Mesothelial cell of epicardium (in vitro differentiated cells): Measurements from ENCODE around the gene PMAIP1. TPM values are rescaled to one million over a fixed set of nuclear protein-coding genes. Genes with fewer than 3 reads are reported as not detected.

Experiments used
- DNase-seq, 2 experiments: peaks; one replicate each; pipeline ENCODE4 v3.0.0; 2021; ENCODE audit warnings: low spot score in 2 of 2; ENCODE audit not compliant: unreplicated experiment in 2 of 2
- H3K27ac Mint-ChIP-seq: 2 replicates; pipeline ENCODE4 v1.8.0; 2021; ENCODE audit warnings: mixed read lengths
- H3K27me3 Mint-ChIP-seq: 2 replicates; pipeline ENCODE4 v1.8.0; 2021; ENCODE audit warnings: low read depth, mixed read lengths
- H3K36me3 Mint-ChIP-seq: 2 replicates; pipeline ENCODE4 v1.8.0; 2021; ENCODE audit warnings: mixed read lengths
- H3K4me1 Mint-ChIP-seq: 2 replicates; pipeline ENCODE4 v1.8.0; 2021; ENCODE audit warnings: mixed read lengths
- H3K4me3 Mint-ChIP-seq: 2 replicates; pipeline ENCODE4 v1.8.0; 2021; ENCODE audit warnings: mild to moderate bottlenecking, moderate library complexity, mixed read lengths
- H3K9me3 Mint-ChIP-seq: 2 replicates; pipeline ENCODE4 v1.8.0; 2021; ENCODE audit warnings: mixed read lengths
- total RNA-seq: library from RNA; stranded (reverse); gene quantifications from 3 replicates; pipeline ENCODE4 v1.2.1, GENCODE V29; 2021
- TF ChIP-seq, protein P1 (sequence below): fragments of 200-600 bp; sonication (generic); IDR thresholded peaks from one replicate; pipeline ENCODE4 v1.5.0; 2021; ENCODE audit warnings: antibody characterized with exemption; ENCODE audit not compliant: unreplicated experiment

PMAIP1 gene
- total RNA-seq, 1 donor from 2014 or later: 10.9 TPM

DNA sequence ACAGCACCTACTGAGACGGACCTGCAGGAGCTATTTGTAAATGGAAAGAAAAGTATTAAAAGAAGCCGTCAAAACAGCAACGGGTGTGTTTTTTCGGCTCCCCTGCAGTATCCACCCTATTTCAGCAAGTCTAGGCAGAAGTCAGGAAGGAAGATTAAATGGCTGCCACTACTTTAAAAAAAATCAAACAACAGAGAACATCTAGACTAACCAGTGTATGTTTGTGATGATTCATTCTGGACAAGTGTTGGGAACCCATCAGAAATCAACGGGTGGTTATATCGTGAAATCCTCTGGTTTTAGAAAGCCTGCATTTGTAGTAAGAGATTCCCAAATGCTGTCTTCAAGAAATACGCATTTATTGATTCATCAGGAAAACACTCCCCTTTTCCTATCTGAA is 9.0 kb downstream of the PMAIP1 start:
- peaks cover 14% of the 10 kb centered on the region for H3K4me1 Mint-ChIP-seq
- TF ChIP-seq, protein P1, sequence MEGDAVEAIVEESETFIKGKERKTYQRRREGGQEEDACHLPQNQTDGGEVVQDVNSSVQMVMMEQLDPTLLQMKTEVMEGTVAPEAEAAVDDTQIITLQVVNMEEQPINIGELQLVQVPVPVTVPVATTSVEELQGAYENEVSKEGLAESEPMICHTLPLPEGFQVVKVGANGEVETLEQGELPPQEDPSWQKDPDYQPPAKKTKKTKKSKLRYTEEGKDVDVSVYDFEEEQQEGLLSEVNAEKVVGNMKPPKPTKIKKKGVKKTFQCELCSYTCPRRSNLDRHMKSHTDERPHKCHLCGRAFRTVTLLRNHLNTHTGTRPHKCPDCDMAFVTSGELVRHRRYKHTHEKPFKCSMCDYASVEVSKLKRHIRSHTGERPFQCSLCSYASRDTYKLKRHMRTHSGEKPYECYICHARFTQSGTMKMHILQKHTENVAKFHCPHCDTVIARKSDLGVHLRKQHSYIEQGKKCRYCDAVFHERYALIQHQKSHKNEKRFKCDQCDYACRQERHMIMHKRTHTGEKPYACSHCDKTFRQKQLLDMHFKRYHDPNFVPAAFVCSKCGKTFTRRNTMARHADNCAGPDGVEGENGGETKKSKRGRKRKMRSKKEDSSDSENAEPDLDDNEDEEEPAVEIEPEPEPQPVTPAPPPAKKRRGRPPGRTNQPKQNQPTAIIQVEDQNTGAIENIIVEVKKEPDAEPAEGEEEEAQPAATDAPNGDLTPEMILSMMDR: no peak
- no peaks in the 10 kb centered on the region for H3K36me3 Mint-ChIP-seq
- peaks cover 3% of the 10 kb centered on the region for H3K9me3 Mint-ChIP-seq
- DNase-seq: no peak
- H3K4me3 Mint-ChIP-seq: no peak overlapping the region
- H3K27ac Mint-ChIP-seq: no peak overlapping the region
- H3K27me3 Mint-ChIP-seq: peaks cover 39% of the 10 kb centered on the region

DNA sequence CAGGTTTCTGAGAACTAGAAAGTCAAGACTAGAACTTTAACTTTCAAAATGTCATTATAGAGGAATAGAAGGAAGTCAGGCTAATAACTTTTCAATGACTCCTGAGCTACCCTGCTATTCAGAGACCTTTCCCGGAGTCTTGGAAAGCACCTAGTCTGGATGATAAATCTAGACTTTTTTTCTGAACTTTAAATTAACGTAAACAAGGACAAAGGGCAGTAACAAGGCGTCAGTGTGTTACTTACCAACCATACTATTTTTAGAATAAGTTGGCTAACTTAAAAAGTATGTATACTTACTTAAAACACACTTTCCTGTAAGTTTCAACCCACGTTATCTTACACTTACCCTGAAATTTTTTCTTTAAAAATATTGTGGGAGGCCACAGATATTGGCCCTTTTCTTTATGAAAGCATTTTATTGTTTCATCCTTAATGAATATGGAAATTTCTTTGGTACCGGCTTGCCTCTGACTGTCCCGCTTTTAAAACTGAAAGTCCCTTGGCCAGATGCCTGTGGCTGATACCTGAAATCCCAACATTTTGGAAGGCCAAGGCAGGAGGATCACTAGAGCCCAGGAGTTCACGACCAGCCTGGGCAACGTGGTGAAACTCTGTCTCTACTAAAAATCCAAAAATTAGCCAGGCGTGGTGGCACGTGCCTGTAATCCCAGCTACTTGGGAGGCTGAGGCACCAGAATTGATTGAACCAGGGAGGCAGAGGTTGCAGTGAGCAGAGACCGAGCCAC is 9.7 kb downstream of the PMAIP1 start:
- Mint-ChIP-seq H3K36me3 (no peaks in the 10 kb centered on the region), H3K4me1 (peaks cover 14% of the 10 kb centered on the region), H3K4me3 (no peak overlapping the region), H3K9me3 (peaks cover 3% of the 10 kb centered on the region), H3K27ac (no peak overlapping the region), H3K27me3 (peaks cover 45% of the 10 kb centered on the region)
- TF ChIP-seq, protein P1: no peak
- no peak for DNase-seq

DNA sequence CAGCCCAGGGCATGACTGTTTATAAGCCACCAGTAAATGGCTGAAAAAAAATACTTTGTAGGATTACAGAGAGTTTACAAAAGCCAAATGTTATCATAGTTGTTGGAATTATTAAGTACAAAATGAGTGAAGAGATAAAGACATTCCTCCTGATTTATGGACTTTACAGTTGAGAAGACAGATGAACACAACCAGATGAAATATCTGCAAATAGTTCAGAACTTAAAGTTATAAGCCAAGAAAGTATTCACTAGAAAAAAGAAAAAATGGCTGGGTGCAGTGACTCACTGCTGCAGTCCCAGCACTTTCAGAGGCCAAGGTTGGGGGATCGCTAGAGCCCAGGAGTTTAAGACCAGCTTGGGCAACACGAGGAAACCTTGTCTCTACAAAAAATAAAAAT is 11.2 kb downstream of the PMAIP1 start:
- Mint-ChIP-seq H3K27me3 (peaks cover 34% of the 10 kb centered on the region), H3K4me1 (peaks cover 14% of the 10 kb centered on the region), H3K4me3 (no peak overlapping the region), H3K36me3 (no peaks in the 10 kb centered on the region), H3K9me3 (peaks cover 3% of the 10 kb centered on the region), H3K27ac (no peak overlapping the region)
- TF ChIP-seq, protein P1: no peak
- DNase-seq: no peak

DNA sequence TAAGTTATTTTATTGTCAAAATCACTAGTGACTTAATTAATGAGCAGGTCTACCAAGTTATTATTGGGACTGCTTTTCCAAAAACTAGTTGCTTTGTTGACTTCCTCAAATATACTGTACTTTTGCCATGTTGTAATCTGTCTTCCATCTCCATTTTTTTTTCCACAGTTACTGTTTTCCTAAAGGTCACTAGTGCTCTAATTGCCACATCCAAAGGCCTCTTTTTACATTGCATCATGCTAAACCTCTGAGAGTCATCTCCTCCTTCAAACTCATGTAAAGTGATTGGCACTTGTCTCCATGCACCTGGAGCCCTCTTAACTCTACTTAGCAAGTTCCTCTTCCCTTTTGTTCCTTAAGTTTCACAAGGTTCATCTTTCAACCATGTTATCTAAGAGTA is 11.8 kb downstream of the PMAIP1 start:
- Mint-ChIP-seq H3K36me3 (no peaks in the 10 kb centered on the region), H3K27me3 (peaks cover 29% of the 10 kb centered on the region), H3K4me1 (peaks cover 14% of the 10 kb centered on the region), H3K4me3 (no peak overlapping the region), H3K27ac (no peak overlapping the region), H3K9me3 (peaks cover 3% of the 10 kb centered on the region)
- TF ChIP-seq, protein P1: no peak
- no peak for DNase-seq

DNA sequence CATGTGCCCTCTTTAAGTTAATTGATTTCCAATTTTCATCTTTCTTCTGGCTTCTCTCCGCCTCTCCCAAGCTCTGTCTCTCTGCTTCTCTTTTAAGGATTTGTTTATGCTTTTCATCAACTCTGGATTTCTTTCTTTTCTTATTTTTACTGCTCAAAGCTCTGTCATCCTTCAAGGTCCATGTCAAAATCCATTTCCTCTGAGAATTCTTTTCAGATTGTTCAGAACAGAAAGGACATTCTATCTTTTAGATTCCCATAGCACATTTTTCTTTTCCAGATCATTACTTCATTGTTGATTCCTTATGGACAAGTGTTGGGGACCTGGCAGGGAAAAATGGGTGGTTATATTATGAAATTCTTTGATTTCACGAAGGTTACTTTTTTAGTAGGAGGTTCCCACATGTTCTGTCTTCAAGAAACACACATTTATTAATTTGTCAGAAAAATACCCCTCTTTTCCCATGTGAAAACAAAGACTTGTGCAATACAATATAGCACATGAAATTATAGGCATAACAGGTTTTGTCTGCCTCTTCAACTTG is 12.3 kb downstream of the PMAIP1 start:
- Mint-ChIP-seq H3K27me3 (peaks cover 24% of the 10 kb centered on the region), H3K4me1 (peaks cover 14% of the 10 kb centered on the region), H3K27ac (no peak overlapping the region), H3K4me3 (no peak overlapping the region), H3K9me3 (peaks cover 3% of the 10 kb centered on the region), H3K36me3 (no peaks in the 10 kb centered on the region)
- no peak for DNase-seq
- TF ChIP-seq, protein P1: no peak
